HFFc6 (cell line): ENCODE measurements around the gene PBX1. TPM values are rescaled to one million over a fixed set of nuclear protein-coding genes. Genes with fewer than 3 reads are reported as not detected.

ENCODE experiments used
- DNase-seq: peaks from one replicate; pipeline ENCODE4 v3.0.0-alpha.2; 2018
- H3K27ac Mint-ChIP-seq: 2 replicates; pipeline ENCODE4 v1.8.0; 2020; ENCODE audit warnings: mild to moderate bottlenecking, mixed read lengths
- H3K27me3 Mint-ChIP-seq: 2 replicates; pipeline ENCODE4 v1.8.0; 2021; ENCODE audit warnings: mild to moderate bottlenecking, moderate library complexity, mixed read lengths; ENCODE audit not compliant: insufficient read depth
- H3K36me3 Mint-ChIP-seq: 2 replicates; pipeline ENCODE4 v1.8.0; 2021; ENCODE audit warnings: low read depth, mixed read lengths
- H3K4me1 Mint-ChIP-seq: 2 replicates; pipeline ENCODE4 v1.8.0; 2020; ENCODE audit warnings: low read depth, mixed read lengths
- H3K4me3 Mint-ChIP-seq: 2 replicates; pipeline ENCODE4 v1.8.0; 2020; ENCODE audit warnings: mild to moderate bottlenecking, moderate library complexity, mixed read lengths
- H3K9me3 Mint-ChIP-seq: 2 replicates; pipeline ENCODE4 v1.8.0; 2020; ENCODE audit warnings: mild to moderate bottlenecking, mixed read lengths
- CTCF ChIP-seq: fragments of 200-600 bp; sonication (generic); IDR thresholded peaks from 2 replicates; pipeline ENCODE4 v1.5.0; 2021; ENCODE audit warnings: antibody characterized with exemption, mild to moderate bottlenecking
- total RNA-seq, 6 experiments: library from RNA; stranded (reverse); fragmentation: NEBNext Ultra II Directional; extraction: Animal tissue kit (Norgen Biotek cat#: 25700); gene quantifications; 2 replicates in 1 of 6; 3 replicates in 5 of 6; pipeline ENCODE4 v1.2.3, GENCODE V29; 2021

The PBX1 gene
- total RNA-seq, 6 experiments from 2014 or later = 35.4 to 42.3 (median 39.1) TPM

- Mint-ChIP-seq H3K36me3 (peaks cover 9% of the 10 kb centered on the region), H3K27ac (no peak overlapping the region), H3K27me3 (no peaks in the 10 kb centered on the region), H3K9me3 (no peaks in the 10 kb centered on the region), H3K4me3 (no peak overlapping the region), H3K4me1 (peaks cover 43% of the 10 kb centered on the region)
- no peak for DNase-seq
- no peak for TF ChIP-seq CTCF
Measured at GRCh38 chr1:164592634-164593033, 33.6 kb downstream of the PBX1 start.

GRCh38 chr1:164595212-164595611 lies 36.2 kb downstream of the PBX1 start:
- Mint-ChIP-seq H3K9me3 (no peaks in the 10 kb centered on the region), H3K4me1 (peaks cover 17% of the 10 kb centered on the region), H3K36me3 (peaks cover 5% of the 10 kb centered on the region), H3K27me3 (peaks cover 2% of the 10 kb centered on the region; the same call in 1 of the 2 replicates), H3K27ac (no peak overlapping the region), H3K4me3 (no peak overlapping the region)
- TF ChIP-seq CTCF = no peak
- no peak for DNase-seq

- H3K27me3 Mint-ChIP-seq = peaks cover 2% of the 10 kb centered on the region; the same call in 1 of the 2 replicates
- H3K9me3 Mint-ChIP-seq = no peaks in the 10 kb centered on the region
- peaks cover 5% of the 10 kb centered on the region for H3K36me3 Mint-ChIP-seq
- peaks cover 13% of the 10 kb centered on the region for H3K4me1 Mint-ChIP-seq
- no peak for TF ChIP-seq CTCF
- H3K4me3 Mint-ChIP-seq = no peak overlapping the region
- DNase-seq = no peak
- no peak overlapping the region for H3K27ac Mint-ChIP-seq
Measured at GRCh38 chr1:164596172-164596571, 37.2 kb downstream of the PBX1 start.

- Mint-ChIP-seq H3K4me1 (peaks cover 22% of the 10 kb centered on the region), H3K4me3 (no peak overlapping the region), H3K27me3 (peaks cover 2% of the 10 kb centered on the region; the same call in 1 of the 2 replicates), H3K9me3 (no peaks in the 10 kb centered on the region), H3K27ac (no peak overlapping the region), H3K36me3 (peaks cover 5% of the 10 kb centered on the region)
- no peak for DNase-seq
- no peak for TF ChIP-seq CTCF
Measured at GRCh38 chr1:164598719-164599118, 39.7 kb downstream of the PBX1 start.

GRCh38 chr1:164599272-164599671 lies 40.3 kb downstream of the PBX1 start:
- Mint-ChIP-seq H3K27ac (no peak overlapping the region), H3K27me3 (peaks cover 2% of the 10 kb centered on the region; the same call in 1 of the 2 replicates), H3K36me3 (peaks cover 5% of the 10 kb centered on the region), H3K4me1 (peaks cover 26% of the 10 kb centered on the region), H3K9me3 (no peaks in the 10 kb centered on the region), H3K4me3 (no peak overlapping the region)
- no peak for DNase-seq
- no peak for TF ChIP-seq CTCF
